Testis (tissue), 2 donors: ENCODE measurements around the gene MS4A18.

Experiments used
- CTCF ChIP-seq, 3 experiments: fragments of 450-650 bp in 2 of 3; fragments of 200-600 bp in 1 of 3; sonication (generic) in 1 of 3; IDR thresholded peaks; one replicate each; pipeline ENCODE4 v1.5.1; 2016 to 2019; ENCODE audit warnings: antibody characterized with exemption in 3 of 3, mild to moderate bottlenecking in 2 of 3, moderate library complexity in 1 of 3
- POLR2A ChIP-seq: fragments of 450-650 bp; IDR thresholded peaks from one replicate; pipeline ENCODE4 v1.6.1; 2017; ENCODE audit warnings: antibody characterized with exemption, mild to moderate bottlenecking, moderate library complexity

DNA sequence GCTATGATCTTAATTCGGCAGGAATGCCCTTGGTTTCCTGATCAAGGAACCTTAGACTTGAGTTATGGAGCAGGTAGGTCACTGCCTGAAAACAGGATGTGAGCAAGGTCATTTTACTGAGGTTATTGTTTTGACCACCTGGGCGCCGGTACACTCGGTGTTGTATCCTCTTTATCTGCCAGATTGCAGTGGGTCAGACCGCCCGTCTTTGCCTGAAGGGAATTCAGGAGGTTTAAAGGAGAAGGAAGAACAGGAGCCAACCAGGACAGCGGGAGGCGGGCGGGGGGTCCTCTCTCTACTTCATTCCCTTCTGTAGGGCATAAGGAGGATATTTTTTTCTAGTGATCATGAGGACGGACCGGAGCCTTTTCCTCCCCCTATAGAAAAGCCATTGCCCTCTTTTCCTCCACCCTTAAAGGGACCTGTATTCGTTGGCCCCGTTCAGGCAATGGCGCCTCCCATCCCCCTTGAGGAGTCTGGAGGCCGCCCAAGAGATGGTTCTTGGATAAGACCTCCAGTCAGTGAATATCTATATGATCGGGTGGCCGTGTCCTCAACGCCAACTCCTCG is 32.8 kb downstream of the MS4A18 start:
- TF ChIP-seq POLR2A = no peak
- no peak for TF ChIP-seq CTCF (IDR thresholded peaks at IDR 0.05)
